SW480 (cell line): Measurements from ENCODE around the gene KIAA1671.
"Not testable (repeated sequence)": the region's sequence is repeated elsewhere in the genome, so short reads cannot be mapped to it uniquely, and the experiment has no call there.

Experiments
- DNase-seq: peaks from one replicate; pipeline ENCODE4 v3.0.0-alpha.2; 2016; ENCODE audit warnings: low spot score

KIAA1671 gene

DNA sequence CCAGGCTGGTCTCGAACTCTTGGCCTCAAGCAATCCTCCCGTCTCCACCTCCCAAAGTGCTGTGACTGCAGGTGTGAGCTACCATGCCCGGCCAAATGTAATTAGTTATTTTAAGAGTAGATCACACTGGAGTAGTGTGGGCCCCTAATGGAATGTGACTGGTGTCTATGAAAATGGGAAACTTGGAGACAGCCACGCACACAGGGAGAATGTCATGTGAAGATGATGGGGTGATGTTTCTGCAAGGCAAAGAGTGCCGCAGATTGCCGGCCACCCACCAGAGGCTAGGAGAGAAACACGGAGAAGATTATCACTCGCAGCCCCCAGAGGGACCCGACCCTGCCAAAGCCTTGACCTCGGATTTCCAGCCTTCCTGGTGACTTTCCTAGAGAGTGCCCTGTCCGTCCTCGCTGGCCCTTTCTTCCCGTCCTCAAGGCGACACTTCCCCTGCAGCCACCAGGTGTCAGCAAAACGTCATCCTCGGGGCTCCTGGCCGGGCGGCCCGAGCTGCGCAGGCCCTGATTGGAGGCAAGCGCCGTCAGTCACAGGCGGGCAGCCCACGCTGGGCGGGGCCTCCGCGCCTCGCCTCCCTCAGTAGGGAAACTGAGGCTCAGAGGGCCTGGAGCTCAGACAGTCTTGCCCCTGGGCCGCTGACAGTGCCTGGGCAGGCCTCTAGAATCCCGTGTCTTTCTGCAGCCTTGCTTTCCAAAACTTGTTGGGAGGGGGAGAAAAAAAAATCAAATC is 283.2 kb downstream of the KIAA1671 start:
- peak; percentile 65 for DNase-seq

DNA sequence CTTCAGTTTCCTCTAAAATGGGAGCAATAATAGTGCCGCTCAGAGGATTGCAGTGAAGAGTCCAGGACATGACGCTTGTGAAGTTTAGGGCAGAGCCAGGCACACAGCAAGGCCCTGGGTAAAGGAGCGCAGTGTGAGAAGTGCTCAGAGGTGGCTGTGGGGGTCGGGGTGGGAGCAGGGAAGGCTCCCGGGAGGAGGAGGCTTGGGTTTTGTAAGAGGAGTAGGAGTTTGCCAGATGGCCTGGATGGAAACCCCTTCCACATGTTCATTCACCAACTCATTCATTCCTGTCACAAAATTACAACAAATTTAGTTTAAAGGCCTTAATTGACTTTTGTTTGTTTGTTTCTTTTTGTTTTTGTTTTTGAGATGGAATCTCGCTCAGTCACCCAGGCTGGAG is 283.9 kb downstream of the KIAA1671 start:
- DNase-seq: no peak

GRCh38 chr22:25237503-25237902 is 285.0 kb downstream of the KIAA1671 start:
- DNase-seq: no peak

DNA sequence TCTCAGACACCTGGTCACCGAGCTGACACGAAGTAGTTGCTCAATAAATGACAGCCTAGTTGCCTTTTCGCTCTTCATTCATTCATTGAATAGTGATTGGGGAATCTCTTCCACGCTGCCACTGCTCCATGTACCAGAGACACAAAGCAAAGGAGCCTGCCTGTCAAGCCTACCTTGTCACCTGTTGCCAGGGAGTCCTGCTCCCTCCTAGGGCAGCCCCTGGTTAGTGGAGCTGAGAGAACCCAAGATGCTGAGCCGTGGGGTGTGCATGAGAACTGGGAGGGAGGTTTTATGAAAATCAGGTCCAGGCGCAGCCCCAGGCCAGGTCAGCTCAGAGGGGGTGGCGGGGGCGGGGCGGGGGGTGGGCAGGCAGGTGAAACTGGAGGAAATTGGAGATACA is 285.5 kb downstream of the KIAA1671 start:
- not testable (repeated sequence) for DNase-seq
